HEK293 (cell line): ENCODE measurements around the gene THAP11.

Source experiments
- TRIM28 ChIP-seq: IDR thresholded peaks from 2 replicates; pipeline ENCODE4 v1.6.1; 2011; ENCODE audit warnings: low read length, control low read depth, borderline replicate concordance
- ZNF530 ChIP-seq: fragments of 450-650 bp; formaldehyde crosslinking; IDR thresholded peaks from 2 replicates; pipeline ENCODE4 v1.5.1; 2016; ENCODE audit warnings: low read depth, missing biosample characterization, missing genetic modification characterization

DNA sequence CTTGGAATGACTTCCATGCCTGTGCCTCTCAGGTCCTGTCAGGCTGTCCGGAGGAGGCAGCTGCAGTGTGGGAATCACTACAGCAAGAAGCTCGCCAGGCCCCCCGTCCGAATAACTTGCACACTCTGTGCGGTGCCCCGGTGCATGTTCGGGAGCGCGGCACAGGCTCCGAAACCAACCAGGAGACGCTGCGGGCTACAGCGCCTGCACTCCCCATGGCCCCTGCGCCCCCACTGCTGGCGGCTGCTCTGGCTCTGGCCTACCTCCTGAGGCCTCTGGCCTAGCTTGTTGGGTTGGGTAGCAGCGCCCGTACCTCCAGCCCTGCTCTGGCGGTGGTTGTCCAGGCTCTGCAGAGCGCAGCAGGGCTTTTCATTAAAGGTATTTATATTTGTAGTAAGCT lies 43.9 kb downstream of the THAP11 start:
- no peak for TF ChIP-seq ZNF530 (tag by site-specific recombination)
- TF ChIP-seq TRIM28: no peak
